HG03066 (cell line): ENCODE data around the gene CORIN.

Source experiments
- ATAC-seq: cut with Tn5 transposase; IDR thresholded peaks from one replicate; pipeline ENCODE4 v1.9.1; 2021; ENCODE audit warnings: low read depth; ENCODE audit not compliant: unreplicated experiment

The CORIN gene, protein sequence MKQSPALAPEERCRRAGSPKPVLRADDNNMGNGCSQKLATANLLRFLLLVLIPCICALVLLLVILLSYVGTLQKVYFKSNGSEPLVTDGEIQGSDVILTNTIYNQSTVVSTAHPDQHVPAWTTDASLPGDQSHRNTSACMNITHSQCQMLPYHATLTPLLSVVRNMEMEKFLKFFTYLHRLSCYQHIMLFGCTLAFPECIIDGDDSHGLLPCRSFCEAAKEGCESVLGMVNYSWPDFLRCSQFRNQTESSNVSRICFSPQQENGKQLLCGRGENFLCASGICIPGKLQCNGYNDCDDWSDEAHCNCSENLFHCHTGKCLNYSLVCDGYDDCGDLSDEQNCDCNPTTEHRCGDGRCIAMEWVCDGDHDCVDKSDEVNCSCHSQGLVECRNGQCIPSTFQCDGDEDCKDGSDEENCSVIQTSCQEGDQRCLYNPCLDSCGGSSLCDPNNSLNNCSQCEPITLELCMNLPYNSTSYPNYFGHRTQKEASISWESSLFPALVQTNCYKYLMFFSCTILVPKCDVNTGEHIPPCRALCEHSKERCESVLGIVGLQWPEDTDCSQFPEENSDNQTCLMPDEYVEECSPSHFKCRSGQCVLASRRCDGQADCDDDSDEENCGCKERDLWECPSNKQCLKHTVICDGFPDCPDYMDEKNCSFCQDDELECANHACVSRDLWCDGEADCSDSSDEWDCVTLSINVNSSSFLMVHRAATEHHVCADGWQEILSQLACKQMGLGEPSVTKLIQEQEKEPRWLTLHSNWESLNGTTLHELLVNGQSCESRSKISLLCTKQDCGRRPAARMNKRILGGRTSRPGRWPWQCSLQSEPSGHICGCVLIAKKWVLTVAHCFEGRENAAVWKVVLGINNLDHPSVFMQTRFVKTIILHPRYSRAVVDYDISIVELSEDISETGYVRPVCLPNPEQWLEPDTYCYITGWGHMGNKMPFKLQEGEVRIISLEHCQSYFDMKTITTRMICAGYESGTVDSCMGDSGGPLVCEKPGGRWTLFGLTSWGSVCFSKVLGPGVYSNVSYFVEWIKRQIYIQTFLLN

DNA sequence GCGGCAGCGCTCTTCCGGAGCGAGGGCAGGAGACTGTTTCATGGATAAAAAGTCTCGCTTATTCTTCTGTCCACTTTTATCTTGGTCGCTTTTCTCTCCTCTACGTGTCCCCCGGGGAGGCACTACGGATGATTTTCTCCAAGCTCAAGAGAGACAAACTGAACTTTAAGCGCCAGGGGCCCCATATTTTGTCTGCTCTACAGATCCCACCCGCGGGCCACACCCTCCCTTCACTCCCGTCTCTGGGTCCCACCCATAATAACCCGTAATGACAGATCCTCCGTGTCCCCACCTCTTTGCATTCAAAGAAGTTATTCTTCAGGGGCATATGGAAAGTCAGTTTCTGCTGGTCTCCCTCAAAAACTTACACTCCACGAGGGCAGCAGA lies at the start of gene CORIN:
CORIN (minus strand) TSS at position 160 of the 387 bp plus-strand sequence; CDS start at position 42, 118 bp downstream.
- ATAC-seq = no peak

DNA sequence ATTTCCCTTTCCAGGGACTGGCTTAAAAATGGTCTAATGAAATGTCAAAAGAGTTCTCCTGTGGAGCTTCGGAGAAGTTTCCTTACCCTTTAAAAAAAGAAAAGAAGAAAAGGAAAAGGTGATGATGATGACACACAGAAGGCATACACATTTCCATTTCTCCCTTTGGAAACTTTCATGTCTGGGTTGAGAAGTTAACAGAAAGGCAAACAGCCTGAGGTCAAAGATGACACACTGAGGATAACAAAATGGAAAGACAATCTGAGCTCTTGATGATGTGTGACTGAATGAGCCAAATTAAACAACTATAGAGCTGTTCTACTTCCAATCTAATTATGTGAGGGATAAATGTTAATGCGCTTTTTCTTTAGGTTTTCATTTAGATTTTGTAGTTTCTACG lies 44.4 kb upstream of the CORIN start:
- no peak for ATAC-seq

DNA sequence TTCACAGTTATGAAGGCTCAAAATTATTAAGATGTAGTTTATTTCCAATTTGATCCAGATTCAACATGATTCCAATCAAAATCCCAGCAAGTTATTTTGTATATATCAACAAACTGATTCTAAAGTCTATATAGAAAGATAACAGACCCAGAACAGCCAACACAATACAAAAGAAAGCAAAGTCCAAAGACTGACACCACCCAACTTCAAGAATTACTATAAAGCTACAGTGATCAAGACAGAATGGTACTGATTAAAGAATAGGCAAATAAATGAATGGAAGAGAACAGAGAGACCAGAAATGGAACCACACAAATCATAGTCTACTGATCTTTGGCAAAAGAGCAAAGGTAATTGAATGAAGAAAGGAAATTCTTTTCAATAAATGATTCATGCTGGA lies 41.6 kb upstream of the CORIN start:
- no peak for ATAC-seq

DNA sequence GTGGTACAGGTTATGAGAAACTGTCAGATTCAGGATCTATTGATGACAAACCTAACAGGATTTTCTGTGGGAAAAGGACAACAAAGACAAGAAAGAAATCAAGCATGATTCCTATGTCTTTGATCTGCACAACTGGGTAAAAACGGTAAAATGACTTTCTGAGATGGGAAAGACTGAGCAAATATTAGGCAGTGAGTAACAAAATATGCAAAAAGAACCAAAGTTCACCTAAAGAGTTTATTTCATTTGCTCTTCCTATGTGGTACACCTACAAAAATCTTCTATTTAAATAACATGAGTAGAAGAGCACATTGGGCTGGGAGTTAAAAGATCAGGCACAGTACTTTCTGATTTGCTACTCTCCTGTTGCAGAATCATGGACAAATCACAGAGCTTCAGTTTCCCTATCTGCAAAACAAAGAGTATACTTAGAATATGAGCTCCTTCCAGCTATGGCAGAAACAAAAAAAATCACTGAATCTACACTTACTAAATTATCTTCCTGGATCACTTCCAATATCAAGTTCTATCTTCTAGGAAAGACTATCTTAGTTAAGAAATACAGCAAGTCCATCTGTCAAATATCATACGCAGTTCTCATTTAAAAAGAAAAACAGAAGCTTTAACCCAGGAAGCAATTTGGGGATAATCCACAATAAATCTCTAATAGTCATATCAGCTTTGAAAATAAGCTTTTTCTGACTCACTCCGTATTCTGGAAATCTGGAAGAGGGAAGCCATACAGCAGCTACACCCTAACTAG lies 39.1 kb upstream of the CORIN start:
- ATAC-seq = no peak

DNA sequence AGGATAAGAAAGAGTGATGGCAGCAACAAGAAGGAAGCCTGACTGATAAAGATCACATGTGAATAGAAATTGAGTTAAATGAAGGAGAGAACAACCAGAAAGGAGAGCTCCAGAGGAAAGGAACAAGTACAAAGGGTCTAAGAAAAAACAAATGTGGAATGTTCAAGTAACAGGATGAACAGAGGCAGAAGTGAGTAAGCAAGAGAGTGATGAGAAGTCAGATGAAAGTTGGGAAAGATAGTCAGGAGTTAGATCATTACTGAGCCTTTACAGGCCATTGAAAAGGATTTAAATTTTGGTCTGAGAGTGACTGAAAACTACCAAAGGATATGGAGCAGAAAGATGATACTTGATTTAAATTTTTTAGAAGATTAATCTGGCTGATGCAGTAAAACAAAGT lies 38.4 kb upstream of the CORIN start:
- no peak for ATAC-seq

DNA sequence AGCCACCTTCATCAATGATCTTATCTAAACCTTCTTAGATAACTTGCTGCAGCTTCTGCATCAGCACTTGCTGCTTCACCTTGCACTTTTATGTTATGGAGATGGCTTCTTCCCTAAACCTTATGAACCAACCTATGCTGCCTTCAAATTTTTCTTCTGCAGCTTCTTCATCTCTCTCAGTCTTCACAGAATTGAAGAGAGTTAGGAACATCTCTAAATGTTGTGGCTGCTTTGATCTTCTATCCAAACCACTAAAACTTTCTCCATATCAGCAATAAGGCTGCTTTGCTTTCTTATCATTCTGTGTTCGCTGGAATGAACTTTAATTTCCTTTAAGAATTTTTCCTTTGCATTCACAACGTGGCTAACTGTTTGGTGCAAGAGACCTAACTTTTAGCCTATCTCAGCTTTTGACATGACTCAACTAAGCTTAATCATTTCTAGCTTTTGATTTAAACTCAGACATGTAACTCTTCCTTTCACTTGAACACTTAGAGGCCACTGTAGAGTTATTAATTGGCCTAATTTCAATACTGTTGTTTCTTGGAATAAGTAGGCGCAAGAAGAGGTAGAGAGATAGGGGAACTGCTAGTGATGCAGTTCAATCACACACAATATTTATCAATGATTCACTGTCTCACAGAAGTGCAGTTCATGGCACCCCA lies 36.1 kb upstream of the CORIN start:
- ATAC-seq = no peak

DNA sequence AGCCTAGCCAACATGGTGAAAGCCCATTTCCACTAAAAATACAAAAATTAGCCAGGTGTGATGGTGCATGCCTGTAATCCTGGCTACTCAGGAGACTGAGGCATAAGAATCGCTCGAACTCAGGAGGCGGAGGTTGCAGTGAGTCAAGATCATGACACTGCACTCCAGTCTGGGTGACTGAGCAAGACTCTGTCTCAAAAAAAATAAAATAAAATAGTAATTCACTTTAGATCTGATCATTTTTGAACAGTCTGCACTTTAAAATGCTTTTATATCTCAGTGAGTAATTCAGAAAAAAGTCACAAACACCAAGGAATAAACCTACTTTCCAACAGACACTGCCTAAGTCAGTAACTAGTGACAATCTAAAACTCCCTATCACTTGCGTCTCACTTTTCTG lies 25.6 kb upstream of the CORIN start:
- ATAC-seq = no peak

DNA sequence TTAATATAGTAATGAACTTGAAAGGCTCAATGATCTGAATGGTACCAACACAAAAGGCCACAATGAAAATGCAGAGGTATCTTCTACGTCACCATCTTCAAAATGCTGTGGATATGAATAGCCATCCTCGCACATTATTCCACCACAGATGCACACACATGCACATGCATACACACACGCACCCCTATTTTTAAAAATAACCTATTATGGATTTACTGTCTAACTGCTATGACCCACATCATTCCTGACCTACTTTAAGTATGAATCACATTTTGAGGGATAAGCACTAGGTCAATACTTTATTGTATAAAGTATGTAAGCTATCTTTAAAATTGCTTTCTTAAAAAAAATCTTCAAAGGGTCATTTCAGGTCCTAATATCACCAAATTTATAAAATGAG lies 24.4 kb upstream of the CORIN start:
- no peak for ATAC-seq

DNA sequence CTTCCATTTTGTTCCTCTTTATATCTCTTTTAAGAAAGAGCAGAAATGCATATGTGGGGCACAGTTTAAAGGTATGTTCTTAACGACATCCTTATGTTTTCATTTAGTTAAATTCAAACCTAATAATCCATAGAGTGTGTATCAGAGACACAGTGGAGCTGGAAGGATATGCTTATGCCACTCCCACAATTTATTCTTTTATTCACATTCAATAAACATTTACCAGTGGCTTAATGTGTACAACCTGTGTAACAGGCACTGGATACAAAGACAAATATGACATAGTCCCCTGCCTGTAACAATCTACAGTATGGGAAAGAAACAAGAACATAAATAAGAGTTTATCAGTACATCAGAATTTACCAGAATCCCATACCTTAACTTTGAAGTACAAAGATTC lies 22.4 kb upstream of the CORIN start:
- no peak for ATAC-seq

DNA sequence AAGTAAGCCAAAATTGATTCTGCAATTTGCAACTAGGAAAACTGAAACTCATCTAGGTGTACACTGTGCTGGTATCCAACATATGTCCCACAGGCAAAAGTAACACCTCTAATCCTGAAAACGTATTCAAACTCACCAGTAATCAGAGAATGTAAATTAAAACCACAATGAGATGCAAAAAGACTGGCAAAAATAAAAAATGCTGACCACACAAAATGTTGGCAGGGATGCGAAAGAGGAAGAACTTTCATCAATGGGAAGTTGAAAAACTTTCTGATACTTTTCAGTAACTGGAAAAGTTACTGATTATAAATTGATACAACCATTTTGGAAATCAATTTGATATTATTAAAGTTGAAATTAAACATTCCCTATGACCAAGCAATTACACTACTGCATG lies 20.1 kb upstream of the CORIN start:
- no peak for ATAC-seq

DNA sequence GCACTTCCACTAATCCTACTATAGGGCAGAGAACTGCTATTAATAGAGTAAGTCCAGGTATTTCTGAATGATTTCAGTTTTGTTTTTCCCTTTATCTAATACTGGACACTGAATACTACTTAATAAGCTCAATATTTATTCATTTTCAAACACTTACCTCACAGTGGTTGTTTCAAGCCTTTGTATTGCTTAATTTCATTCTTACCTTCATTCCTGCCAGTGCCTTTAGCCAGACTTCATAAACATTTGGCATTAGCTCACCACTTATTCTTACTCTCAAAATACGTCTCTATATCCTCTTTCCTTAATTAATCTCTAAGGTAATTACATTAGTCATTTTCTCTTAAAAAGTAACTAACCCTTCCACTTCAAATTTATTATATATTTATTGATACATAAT lies 18.8 kb upstream of the CORIN start:
- no peak for ATAC-seq

DNA sequence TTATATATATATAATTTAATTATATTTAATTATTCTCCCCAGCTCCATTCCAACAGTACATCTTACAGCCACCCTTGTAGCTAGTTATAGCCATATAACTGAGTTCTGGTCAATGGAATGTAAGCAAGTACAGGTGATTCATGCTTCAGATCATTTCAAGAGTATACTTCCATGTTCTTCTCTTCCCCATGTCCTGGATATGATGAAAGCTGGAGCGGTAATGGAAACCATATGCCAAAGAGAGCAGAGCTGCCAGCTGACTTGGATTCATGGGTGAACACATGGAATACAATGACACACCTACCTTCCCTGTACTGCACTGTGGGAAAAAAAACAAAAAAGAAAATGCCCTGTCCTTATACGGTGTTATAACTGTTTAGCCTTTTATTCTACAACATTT lies 17.5 kb upstream of the CORIN start:
- ATAC-seq = no peak

DNA sequence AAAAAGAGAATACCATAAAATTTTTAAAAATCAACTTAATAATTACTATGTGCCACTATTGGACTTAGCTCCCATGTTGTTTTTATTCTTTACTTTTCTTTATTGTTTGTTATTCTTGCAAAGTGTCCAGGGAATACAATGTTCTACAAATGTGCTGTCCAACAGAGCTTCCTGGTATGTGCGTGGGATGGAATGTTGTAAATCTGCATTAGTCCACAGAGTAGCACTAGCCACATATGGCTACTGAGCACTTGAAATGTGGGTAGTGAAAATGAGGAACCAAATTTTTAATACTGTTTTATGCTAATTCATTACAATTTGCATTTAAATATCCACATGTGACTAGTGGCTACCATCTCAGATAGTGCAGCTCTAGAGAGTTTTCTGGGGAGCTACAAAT lies 14.3 kb upstream of the CORIN start:
- ATAC-seq = no peak

DNA sequence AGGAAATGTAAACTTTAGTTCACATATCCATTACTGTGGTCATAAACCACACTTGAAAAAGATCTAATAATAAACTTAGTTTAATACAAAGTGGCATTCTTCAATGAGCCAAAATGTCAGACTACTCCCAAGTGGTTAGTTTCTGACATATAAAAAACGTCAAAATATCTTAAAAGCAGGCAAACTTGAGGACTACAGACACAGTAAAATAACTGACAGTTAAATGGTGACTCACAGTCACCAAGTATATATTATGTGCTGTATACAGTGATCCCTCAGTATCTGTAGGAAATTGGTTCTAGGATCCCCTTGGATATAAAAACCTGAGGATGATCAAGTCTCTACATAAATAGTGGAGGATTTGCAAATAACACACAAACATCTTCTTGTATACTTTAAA lies 11.6 kb upstream of the CORIN start:
- ATAC-seq = no peak

DNA sequence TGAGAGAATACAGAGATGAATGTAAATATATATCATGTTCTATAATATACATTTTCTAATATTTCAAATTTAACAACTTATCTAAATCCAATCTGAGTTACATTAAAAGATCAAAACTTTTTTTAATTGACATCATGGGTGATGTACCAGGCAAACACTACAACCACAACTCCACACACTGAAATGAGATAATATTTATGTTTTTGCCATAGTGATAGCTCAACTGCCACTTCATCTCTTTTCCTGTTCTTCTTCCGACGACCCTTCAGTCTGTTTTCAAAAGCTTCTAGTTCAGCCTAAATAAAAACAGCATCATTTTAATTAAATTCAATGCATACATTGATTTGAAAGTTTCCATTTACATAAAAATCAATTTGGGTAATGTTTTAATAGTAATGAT lies 10.2 kb upstream of the CORIN start:
- no peak for ATAC-seq

DNA sequence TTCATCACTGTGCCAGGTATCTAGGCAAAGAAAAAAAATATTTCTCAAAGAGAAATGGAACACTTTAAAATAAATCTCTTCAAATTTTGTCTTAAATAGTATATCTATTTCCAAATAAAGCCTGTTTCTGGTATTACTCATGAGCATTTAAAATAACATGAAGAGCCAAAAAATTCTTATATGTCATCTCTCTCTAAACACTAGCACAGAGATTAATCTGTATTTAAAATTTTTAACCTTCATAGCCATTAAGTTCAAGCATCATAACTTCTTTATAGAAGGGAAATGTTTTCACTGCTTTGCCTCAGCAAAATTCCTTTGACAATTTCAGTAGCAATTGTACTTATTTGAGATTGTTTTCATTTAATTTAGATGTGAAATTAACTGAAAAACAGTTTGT lies 5.1 kb upstream of the CORIN start:
- no peak for ATAC-seq

DNA sequence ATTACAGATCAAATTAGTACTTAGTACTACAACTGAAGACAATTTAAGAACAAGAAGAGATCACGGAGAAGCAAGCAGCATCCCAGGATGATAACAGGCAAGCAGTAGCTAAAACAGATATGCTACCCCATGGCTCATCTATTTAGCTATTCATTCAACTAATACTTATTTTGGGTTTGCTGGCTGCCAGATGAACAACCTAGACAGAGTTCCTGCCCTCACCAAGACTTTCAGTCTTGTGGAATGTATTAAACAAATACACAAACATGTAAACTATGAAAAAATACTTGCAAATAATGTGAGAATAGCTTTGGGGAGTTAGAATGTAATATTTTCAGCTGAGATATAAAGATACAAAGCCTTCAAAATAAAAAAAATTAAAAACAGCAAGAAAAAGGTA lies 2.4 kb upstream of the CORIN start:
- no peak for ATAC-seq

DNA sequence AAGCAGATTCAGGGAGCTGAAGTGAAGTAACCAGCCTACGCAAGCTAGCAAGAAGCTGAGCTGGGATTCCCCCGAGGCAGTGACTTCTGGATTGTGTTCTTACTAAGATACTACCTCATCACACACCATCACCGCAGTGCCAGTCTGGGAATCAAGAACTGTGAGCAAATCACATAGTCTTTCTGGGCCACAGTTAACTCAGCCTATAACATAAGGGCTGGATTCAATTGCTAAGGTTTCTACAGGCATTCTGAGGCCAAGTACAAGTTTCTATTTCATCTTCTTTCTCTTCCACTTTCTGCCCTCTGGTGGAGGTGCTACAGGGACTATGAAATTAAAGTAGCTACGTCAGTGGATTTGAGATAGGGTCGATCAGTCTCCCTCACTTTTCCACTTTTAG lies 1.4 kb upstream of the CORIN start:
- ATAC-seq = peak; percentile 50

DNA sequence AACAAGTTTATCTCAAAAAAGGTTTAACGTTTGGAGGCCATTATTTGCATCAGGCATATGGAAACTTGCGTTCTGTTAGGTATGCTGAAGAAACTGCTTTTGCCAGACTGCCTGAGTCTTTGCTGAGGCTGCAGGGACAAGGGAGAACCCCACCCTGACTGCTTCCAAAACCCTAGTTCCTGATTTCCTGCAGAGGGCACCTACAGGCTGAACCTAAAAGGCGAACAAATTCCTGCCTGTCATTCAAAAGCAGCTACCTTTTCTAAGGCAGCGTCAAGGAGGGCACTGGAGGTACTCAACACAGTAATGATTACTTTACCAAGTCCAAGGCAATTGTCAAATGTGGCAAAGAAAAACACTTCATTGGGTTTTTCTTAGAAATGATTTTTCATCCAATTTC lies 578 bp upstream of the CORIN start:
- no peak for ATAC-seq
